ENCODE results near the gene CAAP1. TPM values are rescaled to one million over a fixed set of nuclear protein-coding genes. Genes with fewer than 3 reads are reported as not detected.
"Not testable (repeated sequence)": the region's sequence is repeated elsewhere in the genome, so short reads cannot be mapped to it uniquely, and the experiment has no call there.

Gene CAAP1
- total RNA-seq, 6 experiments from 2014 or later: 12.1 to 15.3 (median 13.7) TPM

DNA sequence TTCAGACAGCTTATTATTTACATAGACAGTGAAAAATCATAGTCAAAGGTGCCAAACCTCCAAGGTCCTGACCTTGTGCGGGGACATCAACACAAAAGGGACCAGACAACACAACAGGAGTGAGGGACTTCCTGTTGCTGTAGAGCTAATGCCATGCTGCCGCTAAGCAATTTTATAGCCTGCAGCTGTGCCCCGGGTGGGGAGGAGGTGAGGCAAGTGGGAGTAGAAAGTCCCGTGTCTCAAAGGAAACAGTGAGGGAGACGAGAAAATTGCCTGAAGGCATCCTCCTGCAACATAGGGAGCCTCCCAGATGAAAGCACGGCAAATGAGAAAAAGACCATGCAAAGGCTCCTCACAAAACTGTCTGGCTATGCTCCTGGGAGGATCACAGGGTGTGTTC lies 58.8 kb downstream of the CAAP1 start:
- Mint-ChIP-seq H3K36me3 (ENCODE audit: low read depth) (peaks cover 5% of the 10 kb centered on the region; the same call in 1 of the 2 replicates), H3K4me3 (no peak overlapping the region), H3K4me1 (ENCODE audit: low read depth) (peaks cover 17% of the 10 kb centered on the region), H3K27me3 (ENCODE audit: insufficient read depth) (peaks cover 2% of the 10 kb centered on the region; the same call in 1 of the 2 replicates), H3K27ac (no peak overlapping the region), H3K9me3 (peaks cover 13% of the 10 kb centered on the region; the same call in 1 of the 2 replicates)
- peak; percentile 8 for DNase-seq
- no peak for TF ChIP-seq CTCF (IDR thresholded peaks at IDR 0.05)

- not testable (repeated sequence) for H3K36me3 Mint-ChIP-seq (ENCODE audit: low read depth); H3K4me3 Mint-ChIP-seq; H3K27me3 Mint-ChIP-seq (ENCODE audit: insufficient read depth); DNase-seq; H3K9me3 Mint-ChIP-seq; H3K27ac Mint-ChIP-seq; H3K4me1 Mint-ChIP-seq (ENCODE audit: low read depth)
These were observed 64.1 kb downstream of the CAAP1 start for GRCh38 chr9:26828391-26828955.

DNA sequence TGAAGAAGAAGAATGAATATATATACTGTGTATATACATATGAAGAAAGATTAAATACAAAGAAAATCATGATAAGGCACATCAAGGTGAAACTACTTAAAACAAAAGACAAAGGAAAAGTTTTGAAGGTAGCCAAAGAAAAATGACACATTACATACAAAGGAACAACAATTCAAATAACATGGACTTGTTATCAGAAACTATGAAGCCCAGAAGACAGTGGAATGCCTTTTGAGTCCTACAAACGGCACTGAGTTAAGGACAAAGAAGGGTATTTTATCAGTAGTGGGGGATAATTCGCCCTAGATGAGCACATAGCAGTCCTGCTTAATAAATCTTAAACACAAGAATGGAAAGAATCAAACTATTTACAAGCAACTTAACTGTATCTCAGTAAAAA lies 77.8 kb downstream of the CAAP1 start:
- peaks cover 2% of the 10 kb centered on the region for H3K4me1 Mint-ChIP-seq (ENCODE audit: low read depth)
- no peak for DNase-seq
- H3K27ac Mint-ChIP-seq: no peak overlapping the region
- no peaks in the 10 kb centered on the region for H3K27me3 Mint-ChIP-seq (ENCODE audit: insufficient read depth)
- no peaks in the 10 kb centered on the region for H3K36me3 Mint-ChIP-seq (ENCODE audit: low read depth)
- TF ChIP-seq CTCF (IDR thresholded peaks at IDR 0.05): no peak
- no peak overlapping the region for H3K4me3 Mint-ChIP-seq
- H3K9me3 Mint-ChIP-seq: no peaks in the 10 kb centered on the region

- Mint-ChIP-seq H3K36me3 (ENCODE audit: low read depth) (no peaks in the 10 kb centered on the region), H3K27me3 (ENCODE audit: insufficient read depth) (no peaks in the 10 kb centered on the region), H3K4me3 (no peak overlapping the region), H3K27ac (no peak overlapping the region), H3K9me3 (no peaks in the 10 kb centered on the region), H3K4me1 (ENCODE audit: low read depth) (peaks cover 6% of the 10 kb centered on the region)
- TF ChIP-seq CTCF (IDR thresholded peaks at IDR 0.05): no peak
- DNase-seq: no peak
These were observed 79.4 kb downstream of the CAAP1 start for GRCh38 chr9:26813247-26813646.

DNA sequence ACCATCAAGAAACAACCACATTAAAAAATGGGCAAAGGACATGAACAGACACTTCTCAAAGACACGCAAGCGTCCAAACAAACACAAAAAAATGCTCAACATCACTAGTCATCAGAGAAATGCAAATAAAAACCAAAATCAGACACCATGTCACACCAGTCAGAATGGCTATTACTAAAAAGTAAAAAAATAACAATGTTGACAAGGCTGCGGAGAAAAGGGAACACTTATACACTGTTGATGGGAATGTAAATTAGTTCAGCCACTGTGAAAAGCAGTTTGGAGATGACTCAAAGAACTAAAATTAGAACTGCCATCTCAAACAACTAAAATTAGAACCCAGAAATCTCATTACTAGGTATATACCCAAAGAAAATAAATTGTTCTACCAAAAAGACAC lies 80.4 kb downstream of the CAAP1 start:
- H3K27ac Mint-ChIP-seq: no peak overlapping the region
- H3K27me3 Mint-ChIP-seq (ENCODE audit: insufficient read depth): no peaks in the 10 kb centered on the region
- no peak overlapping the region for H3K4me3 Mint-ChIP-seq
- no peaks in the 10 kb centered on the region for H3K36me3 Mint-ChIP-seq (ENCODE audit: low read depth)
- no peak for TF ChIP-seq CTCF (IDR thresholded peaks at IDR 0.05)
- peaks cover 6% of the 10 kb centered on the region for H3K4me1 Mint-ChIP-seq (ENCODE audit: low read depth)
- DNase-seq: no peak
- H3K9me3 Mint-ChIP-seq: no peaks in the 10 kb centered on the region

GRCh38 chr9:26811106-26811505 lies 81.5 kb downstream of the CAAP1 start:
- H3K9me3 Mint-ChIP-seq: no peaks in the 10 kb centered on the region
- no peak for TF ChIP-seq CTCF (IDR thresholded peaks at IDR 0.05)
- no peak overlapping the region for H3K27ac Mint-ChIP-seq
- H3K36me3 Mint-ChIP-seq (ENCODE audit: low read depth): no peaks in the 10 kb centered on the region
- no peak for DNase-seq
- peaks cover 6% of the 10 kb centered on the region for H3K4me1 Mint-ChIP-seq (ENCODE audit: low read depth)
- H3K4me3 Mint-ChIP-seq: no peak overlapping the region
- no peaks in the 10 kb centered on the region for H3K27me3 Mint-ChIP-seq (ENCODE audit: insufficient read depth)

All from HFFc6 (cell line).